NCI-H187 treated with DMSO at 0.1 percent for 48 hours (cell line): ENCODE measurements around the gene MRPL39.

ENCODE experiments used
- DNase-seq: peaks from one replicate; lab custom pipeline; 2025; lab: John Stamatoyannopoulos, UW

The MRPL39 gene

DNA sequence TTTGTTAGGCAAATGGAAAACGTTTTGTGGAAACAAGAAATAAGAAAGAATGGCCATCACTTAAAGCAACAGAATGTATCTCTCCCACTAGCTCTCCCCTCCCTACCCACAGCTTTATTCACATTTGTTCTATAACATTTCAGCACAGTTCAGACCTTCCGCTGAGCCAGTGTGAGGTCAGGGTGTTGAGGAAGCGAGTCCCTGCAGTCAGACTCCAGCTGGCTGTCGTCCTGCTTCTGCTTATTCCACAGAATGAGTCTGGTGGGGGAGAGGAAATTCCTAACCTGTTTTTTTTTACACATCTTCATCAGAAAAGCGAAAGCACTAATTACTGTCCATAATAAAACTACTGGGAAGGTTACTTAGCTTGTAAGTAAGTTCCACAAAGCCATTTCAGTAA, 39.0 kb downstream of the MRPL39 start:
- no peak for DNase-seq

DNA sequence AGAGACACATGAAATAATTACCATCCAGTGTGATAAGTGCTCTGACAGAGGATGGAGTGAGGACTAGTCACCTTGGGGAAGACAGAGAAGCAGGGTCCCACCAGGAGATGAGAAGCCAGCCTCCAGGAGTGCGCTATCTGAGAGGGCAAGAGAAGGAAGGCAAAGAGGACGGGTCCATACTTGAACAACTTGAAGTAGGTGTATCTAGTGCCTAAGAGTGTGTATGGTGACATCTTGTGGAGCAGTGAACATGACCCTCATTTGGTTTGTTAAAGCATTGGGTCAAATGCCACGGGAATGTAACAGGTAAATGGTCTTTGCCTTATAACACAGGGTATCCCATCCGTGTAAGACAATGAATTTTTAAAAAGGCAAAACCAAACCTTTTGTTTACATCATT, 39.8 kb downstream of the MRPL39 start:
- no peak for DNase-seq

- DNase-seq, result no peak
Measured at GRCh38 chr21:25566645-25567044, 40.6 kb downstream of the MRPL39 start.

DNA sequence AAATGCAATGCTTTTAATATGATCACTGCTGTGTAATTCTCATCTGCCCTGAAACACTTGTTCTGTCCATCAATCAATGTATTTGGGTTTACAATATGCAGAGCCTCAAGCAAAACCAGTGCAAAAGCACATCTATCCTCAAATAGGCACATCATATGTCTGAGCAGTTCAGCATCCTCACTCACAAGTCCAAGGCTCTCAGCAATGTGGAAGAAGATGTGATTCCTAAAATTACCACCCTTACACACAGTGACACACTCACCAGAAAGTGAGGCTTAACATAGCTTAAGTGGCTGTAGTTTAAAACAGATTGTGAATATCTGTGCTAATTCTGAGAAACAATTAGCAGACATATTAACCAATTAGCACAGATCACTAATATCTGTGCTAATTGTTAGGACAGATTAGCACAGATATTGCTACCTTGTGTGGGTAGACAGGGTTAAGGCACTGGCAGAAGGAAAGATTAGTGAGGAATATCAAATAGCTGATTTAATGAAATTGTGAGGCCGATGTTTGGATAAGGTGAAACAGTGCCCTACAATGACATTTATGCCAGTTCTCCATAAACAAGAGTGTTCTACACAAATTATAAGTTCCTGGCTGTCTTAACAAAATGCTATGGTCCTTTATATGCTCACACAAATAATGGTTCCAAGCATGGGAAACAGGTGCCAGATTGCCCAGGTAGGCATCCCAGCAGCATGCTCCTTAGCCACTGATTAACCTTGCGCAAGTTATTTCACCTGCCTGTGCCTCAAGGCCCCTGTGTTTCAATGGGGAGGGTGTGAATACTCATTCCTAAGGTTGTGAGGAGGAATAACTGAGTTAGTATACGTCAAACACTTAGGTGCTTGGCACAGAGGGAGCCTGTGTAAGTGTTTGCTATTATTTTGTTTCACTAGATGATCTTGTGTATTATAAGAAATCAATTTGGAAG, 41.7 kb downstream of the MRPL39 start:
- DNase-seq, result no peak

DNA sequence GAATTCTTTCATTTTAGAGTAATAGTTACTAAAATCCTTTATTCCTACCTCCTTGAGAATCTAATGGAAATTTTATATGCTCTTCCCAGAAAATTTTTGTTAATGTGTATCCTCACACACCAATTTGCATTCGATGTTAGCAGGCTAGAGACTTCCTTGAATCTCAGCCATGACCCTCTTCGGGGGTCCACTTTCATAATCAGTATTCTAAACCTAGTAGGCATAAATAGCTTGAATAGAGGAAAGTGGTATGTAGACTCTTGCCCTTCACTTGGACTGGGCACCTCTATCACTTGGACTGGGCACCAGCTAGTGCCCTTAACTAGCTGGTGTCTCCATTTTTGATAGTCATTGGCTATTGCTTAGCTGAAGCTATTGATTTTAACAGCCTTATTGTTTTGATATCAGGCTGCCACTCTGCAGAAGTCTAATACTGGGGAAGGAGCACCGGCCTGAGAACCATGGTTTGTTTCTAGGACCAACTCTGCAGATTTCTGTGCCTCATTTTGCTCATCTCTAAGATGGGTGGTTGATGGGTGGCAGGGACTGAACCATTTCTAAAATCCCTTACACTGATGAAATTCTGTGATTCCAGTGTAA, 42.8 kb downstream of the MRPL39 start:
- no peak for DNase-seq

DNA sequence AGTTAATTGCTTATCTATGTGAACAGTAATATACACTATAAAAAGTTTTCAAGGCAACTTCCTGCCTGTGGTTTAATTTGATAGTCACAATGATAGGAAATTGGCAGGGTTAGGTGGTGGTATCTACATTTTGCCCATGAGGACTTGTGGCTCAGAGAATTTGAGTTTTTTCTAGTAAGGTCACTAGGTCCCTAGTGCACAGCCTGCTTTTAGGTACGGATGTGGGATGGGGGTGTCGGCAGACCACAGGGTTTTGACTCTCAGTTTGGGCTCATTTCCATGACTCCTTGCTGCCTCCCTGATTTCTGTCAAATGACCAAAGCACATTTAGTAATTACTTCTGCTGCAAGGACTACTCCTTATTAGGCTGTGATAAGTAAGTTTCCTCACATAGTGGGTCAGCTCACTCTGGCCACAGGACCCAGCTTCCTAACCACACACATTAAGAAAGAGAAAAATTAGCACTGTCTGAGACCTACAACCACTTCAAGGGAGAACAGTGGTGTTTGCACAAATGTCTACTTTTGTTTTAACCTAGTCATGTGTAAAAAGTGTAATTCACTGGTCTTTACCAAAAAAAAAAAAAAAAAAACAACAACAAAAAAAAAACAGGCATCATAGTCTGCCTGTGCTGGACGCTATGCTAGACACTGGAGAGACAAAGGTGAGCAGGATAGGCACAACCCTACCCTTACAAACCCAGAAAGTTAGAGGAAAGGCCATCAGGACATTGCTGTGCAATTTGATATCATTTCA, 43.7 kb downstream of the MRPL39 start:
- no peak for DNase-seq

GRCh38 chr21:25562660-25563059, 44.6 kb downstream of the MRPL39 start:
- no peak for DNase-seq

DNA sequence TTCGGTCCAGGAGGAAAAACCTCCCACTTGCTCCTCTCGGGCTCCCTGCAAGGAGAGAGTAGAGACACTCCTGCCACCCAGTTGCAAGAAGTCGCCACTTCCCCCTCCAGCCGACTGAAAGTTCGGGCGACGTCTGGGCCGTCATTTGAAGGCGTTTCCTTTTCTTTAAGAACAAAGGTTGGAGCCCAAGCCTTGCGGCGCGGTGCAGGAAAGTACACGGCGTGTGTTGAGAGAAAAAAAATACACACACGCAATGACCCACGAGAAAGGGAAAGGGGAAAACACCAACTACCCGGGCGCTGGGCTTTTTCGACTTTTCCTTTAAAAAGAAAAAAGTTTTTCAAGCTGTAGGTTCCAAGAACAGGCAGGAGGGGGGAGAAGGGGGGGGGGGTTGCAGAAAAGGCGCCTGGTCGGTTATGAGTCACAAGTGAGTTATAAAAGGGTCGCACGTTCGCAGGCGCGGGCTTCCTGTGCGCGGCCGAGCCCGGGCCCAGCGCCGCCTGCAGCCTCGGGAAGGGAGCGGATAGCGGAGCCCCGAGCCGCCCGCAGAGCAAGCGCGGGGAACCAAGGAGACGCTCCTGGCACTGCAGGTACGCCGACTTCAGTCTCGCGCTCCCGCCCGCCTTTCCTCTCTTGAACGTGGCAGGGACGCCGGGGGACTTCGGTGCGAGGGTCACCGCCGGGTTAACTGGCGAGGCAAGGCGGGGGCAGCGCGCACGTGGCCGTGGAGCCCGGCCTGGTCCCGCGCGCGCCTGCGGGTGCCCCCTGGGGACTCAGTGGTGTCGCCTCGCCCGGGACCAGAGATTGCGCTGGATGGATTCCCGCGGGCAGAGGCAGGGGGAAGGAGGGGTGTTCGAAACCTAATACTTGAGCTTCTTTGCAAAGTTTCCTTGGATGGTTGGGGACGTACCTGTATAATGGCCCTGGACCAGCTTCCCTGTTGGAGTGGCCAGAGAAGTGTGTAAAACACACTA, 45.3 kb downstream of the MRPL39 start:
- DNase-seq, result no peak

DNA sequence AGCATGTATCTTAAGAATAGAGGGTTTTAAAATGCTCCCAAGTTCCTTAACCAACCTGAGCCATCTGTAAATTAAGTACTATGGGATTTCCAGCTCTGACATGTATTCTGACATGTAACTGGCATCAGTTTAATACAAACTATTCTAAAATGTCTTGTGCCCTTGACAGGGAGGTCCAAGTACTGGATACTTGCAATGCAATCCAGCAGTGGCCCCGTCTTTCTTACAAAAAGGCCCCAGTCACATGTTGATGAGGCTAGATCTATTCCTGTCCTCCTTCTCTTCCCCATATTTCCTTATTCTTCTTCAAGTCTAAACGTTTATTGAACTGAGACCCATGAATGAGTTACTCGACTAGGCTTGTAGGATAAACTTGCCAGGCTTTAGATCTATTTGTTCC, 46.4 kb downstream of the MRPL39 start:
- no peak for DNase-seq

- DNase-seq, result no peak
Measured at GRCh38 chr21:25560271-25560685, 47.0 kb downstream of the MRPL39 start.

DNA sequence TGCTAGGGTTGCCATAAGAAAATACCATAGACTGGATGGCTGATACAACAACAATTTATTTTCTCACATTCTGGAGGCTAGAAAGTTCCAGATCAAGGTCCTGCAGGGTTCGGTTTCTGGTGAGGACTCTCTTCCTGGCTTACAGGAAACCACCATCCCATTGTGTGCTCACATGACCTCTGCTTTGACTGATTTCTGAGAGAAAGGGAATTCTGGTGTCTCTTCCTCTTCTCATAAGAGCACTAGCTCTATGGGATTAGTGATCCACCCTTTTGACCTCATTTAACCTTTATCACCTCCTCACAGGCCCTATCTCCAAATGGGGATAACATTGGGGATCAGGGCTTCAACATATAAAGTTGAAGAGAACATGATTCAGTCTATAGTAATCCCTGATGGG, 47.5 kb downstream of the MRPL39 start:
- no peak for DNase-seq

GRCh38 chr21:25558123-25558522, 49.2 kb downstream of the MRPL39 start:
- DNase-seq, result no peak

- DNase-seq, result no peak
Measured at GRCh38 chr21:25557180-25557579, 50.1 kb downstream of the MRPL39 start.

DNA sequence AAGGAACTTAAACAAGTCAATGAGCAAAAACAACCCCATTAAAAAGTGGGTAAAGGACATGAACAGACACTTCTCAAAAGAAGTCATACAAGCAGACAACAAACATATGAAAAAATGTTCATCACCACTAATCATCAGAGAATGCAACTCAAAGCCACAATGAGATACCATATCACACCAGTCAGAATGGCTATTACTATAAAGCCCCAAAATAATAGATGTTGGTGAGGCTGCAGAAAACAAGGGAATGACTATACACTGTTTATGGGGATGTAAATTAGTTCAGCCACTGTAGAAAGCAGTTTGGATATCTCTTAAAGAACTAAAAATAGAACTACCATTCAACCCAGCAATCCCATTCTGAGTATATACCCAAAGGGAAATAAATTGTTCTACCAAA, 51.2 kb downstream of the MRPL39 start:
- DNase-seq, result no peak

DNA sequence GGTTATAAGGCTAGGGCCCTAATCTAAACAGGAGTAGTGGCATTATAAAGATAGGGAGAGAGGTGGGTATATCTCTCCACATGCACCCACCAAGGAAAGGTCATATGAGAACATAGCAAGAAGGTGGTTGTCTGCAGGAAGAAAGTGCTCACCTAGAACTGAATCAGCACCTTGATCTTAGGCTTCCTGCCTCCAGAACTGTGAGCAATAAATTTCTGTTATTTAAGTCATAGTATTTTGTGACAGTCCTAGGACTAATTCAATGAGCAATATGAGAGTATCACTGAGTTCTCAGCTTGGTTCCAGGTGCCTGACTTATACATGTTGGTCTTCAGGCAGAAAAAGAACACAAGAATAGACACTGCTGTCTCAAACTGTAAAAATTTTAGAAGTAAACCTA, 51.8 kb downstream of the MRPL39 start:
- DNase-seq, result no peak

- DNase-seq, result no peak
Measured at GRCh38 chr21:25552856-25553255, 54.4 kb downstream of the MRPL39 start.

DNA sequence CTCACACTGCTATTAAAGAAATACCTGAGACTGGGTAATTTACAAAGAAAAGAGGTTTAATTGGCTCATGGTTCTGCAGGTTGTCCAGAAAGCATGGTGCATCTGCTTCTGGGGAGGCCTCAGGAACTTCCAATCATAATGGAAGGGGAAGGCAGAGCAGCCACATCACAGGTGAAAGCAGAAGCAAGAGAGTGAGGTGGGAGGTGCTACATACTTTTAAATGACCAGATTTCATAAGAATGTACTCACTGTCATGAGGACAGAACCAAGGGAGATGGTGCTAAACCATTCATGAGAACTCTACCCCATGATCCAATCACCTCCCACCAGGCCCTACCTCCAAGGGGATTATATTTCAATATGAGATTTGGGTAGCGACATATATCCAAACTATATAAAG, 55.7 kb downstream of the MRPL39 start:
- no peak for DNase-seq

DNA sequence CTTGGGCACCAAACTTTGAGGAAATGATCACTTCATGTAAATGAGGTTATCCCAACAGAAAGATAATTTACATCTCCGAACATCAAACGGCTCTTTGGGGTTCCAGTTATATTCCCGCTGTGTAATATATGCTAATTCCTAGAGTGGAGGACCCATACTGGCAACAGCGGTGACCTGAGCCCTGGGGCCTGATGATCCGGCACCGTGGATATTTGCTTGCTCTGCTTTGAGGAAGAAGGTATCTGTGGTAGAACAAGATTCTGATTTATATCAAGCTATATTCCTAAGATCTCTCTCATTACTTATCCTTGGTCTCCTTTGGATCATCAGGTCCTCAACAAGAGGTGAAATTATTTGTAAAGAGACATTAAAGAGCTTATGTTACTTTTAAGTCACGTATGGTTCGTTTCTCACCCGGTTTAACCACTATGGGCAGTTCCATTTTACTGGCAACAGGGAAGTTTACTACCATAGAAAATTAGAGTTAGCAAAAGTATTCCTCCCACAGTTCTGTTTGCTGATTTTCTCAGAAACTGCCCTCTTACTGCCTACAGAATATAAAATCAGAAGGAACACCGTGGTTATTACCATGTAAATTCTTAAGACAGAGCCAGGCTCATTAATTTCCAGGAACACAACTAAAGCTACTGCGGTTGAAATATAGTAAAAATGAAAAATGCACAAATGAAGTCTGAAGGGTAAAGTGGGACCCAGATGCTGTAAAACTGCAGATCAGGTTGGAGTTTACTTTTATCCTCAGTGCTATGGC, 56.7 kb downstream of the MRPL39 start:
- no peak for DNase-seq

DNA sequence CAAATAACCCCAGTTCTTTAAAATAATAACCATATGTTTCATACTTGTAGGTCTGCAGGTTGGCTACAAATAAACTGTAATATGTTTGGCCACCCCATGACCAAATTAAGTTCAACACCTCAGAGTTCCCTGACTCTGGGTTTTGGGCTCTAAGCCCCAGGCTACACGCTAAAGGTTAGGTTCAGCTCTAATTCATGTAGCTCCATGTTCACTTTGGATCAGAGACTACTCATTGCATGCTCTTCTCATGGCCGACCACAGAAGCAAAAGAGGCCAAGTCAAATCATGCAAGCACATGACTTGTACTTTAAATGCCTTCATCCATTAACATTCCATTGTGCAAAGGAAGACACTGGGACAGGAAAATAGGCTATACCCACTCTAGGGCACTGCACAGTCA, 66.2 kb downstream of the MRPL39 start:
- DNase-seq, result no peak

GRCh38 chr21:25539606-25540005, 67.7 kb downstream of the MRPL39 start:
- no peak for DNase-seq

- no peak for DNase-seq
Measured at GRCh38 chr21:25537174-25537573, 70.1 kb downstream of the MRPL39 start.
